ENCODE data around the gene AICDA. TPM values are rescaled to one million over a fixed set of nuclear protein-coding genes. Genes with fewer than 3 reads are reported as not detected.

The AICDA gene
- not detected in 2 replicates for total RNA-seq (2014; rRNA removed; shearing (Covaris generic))

GRCh38 chr12:8612629-8613028 lies at the start of gene AICDA:
Gene AICDA (minus strand): TSS chr12:8612859. CDS start chr12:8612767, 92 bp downstream.
- Histone ChIP-seq H3K4me1 (replicated peaks) (no peaks in the 10 kb centered on the region), H3K27ac (no peak within 1 kb of the TSS)
- DNase-seq (ENCODE audit: low read depth in 1 of 2, low spot score in 2 of 2) = no peak

GRCh38 chr12:8661751-8662150 lies 49.1 kb upstream of the AICDA start:
- Histone ChIP-seq H3K36me3 (no peaks in the 10 kb centered on the region), H3K4me3 (no peak overlapping the region), H3K27me3 (replicated peaks) (0 out of 2 replicates have a peak, but pooled peaks cover 6% of the 10 kb centered on the region), H3K27ac (no peak overlapping the region), H3K9me3 (replicated peaks) (no peaks in the 10 kb centered on the region), H3K4me1 (replicated peaks) (no peaks in the 10 kb centered on the region)
- no peak for DNase-seq (ENCODE audit: low read depth in 1 of 2, low spot score in 2 of 2)

More at GRCh38 chr12:8612629-8613028, at the start of gene AICDA:
- Histone ChIP-seq H3K27me3 (replicated peaks) (0 out of 2 replicates have a peak, but pooled peaks cover 3% of the 10 kb centered on the region), H3K9me3 (replicated peaks) (no peaks in the 10 kb centered on the region), H3K36me3 (no peaks in the 10 kb centered on the region), H3K4me3 (no peak within 1 kb of the TSS)

- H3K27me3 ChIP-seq (replicated peaks) = 0 out of 2 replicates have a peak, but pooled peaks cover 6% of the 10 kb centered on the region
- H3K4me1 ChIP-seq (replicated peaks) = no peaks in the 10 kb centered on the region
- no peaks in the 10 kb centered on the region for H3K36me3 ChIP-seq
- no peak overlapping the region for H3K4me3 ChIP-seq
- no peak overlapping the region for H3K27ac ChIP-seq
- DNase-seq (ENCODE audit: low read depth in 1 of 2, low spot score in 2 of 2) = no peak
- no peaks in the 10 kb centered on the region for H3K9me3 ChIP-seq (replicated peaks)
Measured at GRCh38 chr12:8661016-8661415, 48.4 kb upstream of the AICDA start.

- Histone ChIP-seq H3K27me3 (replicated peaks) (0 out of 2 replicates have a peak, but pooled peaks cover 2% of the 10 kb centered on the region), H3K9me3 (replicated peaks) (no peaks in the 10 kb centered on the region), H3K4me1 (replicated peaks) (no peaks in the 10 kb centered on the region), H3K36me3 (no peaks in the 10 kb centered on the region), H3K4me3 (no peak overlapping the region), H3K27ac (no peak overlapping the region)
- no peak for DNase-seq (ENCODE audit: low read depth in 1 of 2, low spot score in 2 of 2)
Measured at GRCh38 chr12:8658346-8658745, 45.7 kb upstream of the AICDA start.

- no peaks in the 10 kb centered on the region for H3K4me1 ChIP-seq (replicated peaks)
- no peaks in the 10 kb centered on the region for H3K36me3 ChIP-seq
- no peak overlapping the region for H3K4me3 ChIP-seq
Measured at GRCh38 chr12:8655421-8655820, 42.8 kb upstream of the AICDA start.

GRCh38 chr12:8648576-8649205 lies 36.0 kb upstream of the AICDA start:
- Histone ChIP-seq H3K4me1 (replicated peaks) (no peaks in the 10 kb centered on the region), H3K4me3 (no peak overlapping the region), H3K9me3 (replicated peaks) (no peaks in the 10 kb centered on the region), H3K27me3 (replicated peaks) (peaks cover 2% of the 10 kb centered on the region; the same call in 1 of the 2 replicates), H3K36me3 (no peaks in the 10 kb centered on the region), H3K27ac (no peak overlapping the region)
- no peak for DNase-seq (ENCODE audit: low read depth in 1 of 2, low spot score in 2 of 2)

More at GRCh38 chr12:8655421-8655820, 42.8 kb upstream of the AICDA start:
- DNase-seq (ENCODE audit: low read depth in 1 of 2, low spot score in 2 of 2) = no peak
- Histone ChIP-seq H3K9me3 (replicated peaks) (no peaks in the 10 kb centered on the region), H3K27ac (no peak overlapping the region), H3K27me3 (replicated peaks) (no peaks in the 10 kb centered on the region; the same call in 1 of the 2 replicates)

GRCh38 chr12:8647968-8648367 lies 35.3 kb upstream of the AICDA start:
- H3K27me3 ChIP-seq (replicated peaks) = peaks cover 2% of the 10 kb centered on the region; the same call in 1 of the 2 replicates
- H3K9me3 ChIP-seq (replicated peaks) = no peaks in the 10 kb centered on the region
- DNase-seq (ENCODE audit: low read depth in 1 of 2, low spot score in 2 of 2) = no peak
- H3K27ac ChIP-seq = no peak overlapping the region
- H3K4me3 ChIP-seq = no peak overlapping the region
- no peaks in the 10 kb centered on the region for H3K36me3 ChIP-seq
- H3K4me1 ChIP-seq (replicated peaks) = no peaks in the 10 kb centered on the region

- Histone ChIP-seq H3K36me3 (no peaks in the 10 kb centered on the region), H3K4me1 (replicated peaks) (no peaks in the 10 kb centered on the region), H3K9me3 (replicated peaks) (no peaks in the 10 kb centered on the region), H3K27ac (no peak overlapping the region), H3K4me3 (no peak overlapping the region), H3K27me3 (replicated peaks) (0 out of 2 replicates have a peak, but pooled peaks cover 2% of the 10 kb centered on the region)
- no peak for DNase-seq (ENCODE audit: low read depth in 1 of 2, low spot score in 2 of 2)
Measured at GRCh38 chr12:8644345-8645248, 31.9 kb upstream of the AICDA start.

- no peaks in the 10 kb centered on the region for H3K4me1 ChIP-seq (replicated peaks)
Measured at GRCh38 chr12:8642775-8643174, 30.1 kb upstream of the AICDA start.

GRCh38 chr12:8639936-8640335 lies 27.3 kb upstream of the AICDA start:
- Histone ChIP-seq H3K36me3 (no peaks in the 10 kb centered on the region), H3K27ac (no peak overlapping the region), H3K27me3 (replicated peaks) (no peaks in the 10 kb centered on the region), H3K4me1 (replicated peaks) (no peaks in the 10 kb centered on the region), H3K4me3 (no peak overlapping the region), H3K9me3 (replicated peaks) (no peaks in the 10 kb centered on the region)
- no peak for DNase-seq (ENCODE audit: low read depth in 1 of 2, low spot score in 2 of 2)

More at GRCh38 chr12:8642775-8643174, 30.1 kb upstream of the AICDA start:
- H3K9me3 ChIP-seq (replicated peaks) = no peaks in the 10 kb centered on the region
- H3K36me3 ChIP-seq = no peaks in the 10 kb centered on the region
- H3K27me3 ChIP-seq (replicated peaks) = 0 out of 2 replicates have a peak, but pooled peaks cover 2% of the 10 kb centered on the region
- H3K27ac ChIP-seq = no peak overlapping the region
- no peak overlapping the region for H3K4me3 ChIP-seq
- DNase-seq (ENCODE audit: low read depth in 1 of 2, low spot score in 2 of 2) = no peak

- H3K36me3 ChIP-seq = no peaks in the 10 kb centered on the region
Measured at GRCh38 chr12:8638951-8639350, 26.3 kb upstream of the AICDA start.

GRCh38 chr12:8637666-8638065 lies 25.0 kb upstream of the AICDA start:
- no peak for DNase-seq (ENCODE audit: low read depth in 1 of 2, low spot score in 2 of 2)
- H3K4me3 ChIP-seq = no peak overlapping the region
- H3K27ac ChIP-seq = no peak overlapping the region
- no peaks in the 10 kb centered on the region for H3K36me3 ChIP-seq
- H3K4me1 ChIP-seq (replicated peaks) = no peaks in the 10 kb centered on the region
- no peaks in the 10 kb centered on the region for H3K9me3 ChIP-seq (replicated peaks)
- H3K27me3 ChIP-seq (replicated peaks) = no peaks in the 10 kb centered on the region

More at GRCh38 chr12:8638951-8639350, 26.3 kb upstream of the AICDA start:
- no peaks in the 10 kb centered on the region for H3K9me3 ChIP-seq (replicated peaks)
- no peaks in the 10 kb centered on the region for H3K4me1 ChIP-seq (replicated peaks)
- H3K27me3 ChIP-seq (replicated peaks) = no peaks in the 10 kb centered on the region
- H3K27ac ChIP-seq = no peak overlapping the region
- no peak overlapping the region for H3K4me3 ChIP-seq
- DNase-seq (ENCODE audit: low read depth in 1 of 2, low spot score in 2 of 2) = no peak

- 0 out of 2 replicates have a peak, but pooled peaks cover 3% of the 10 kb centered on the region for H3K27me3 ChIP-seq (replicated peaks)
- H3K9me3 ChIP-seq (replicated peaks) = no peaks in the 10 kb centered on the region
- H3K36me3 ChIP-seq = no peaks in the 10 kb centered on the region
- H3K27ac ChIP-seq = no peak overlapping the region
- H3K4me3 ChIP-seq = no peak overlapping the region
- no peaks in the 10 kb centered on the region for H3K4me1 ChIP-seq (replicated peaks)
- no peak for DNase-seq (ENCODE audit: low read depth in 1 of 2, low spot score in 2 of 2)
Measured at GRCh38 chr12:8637244-8637643, 24.6 kb upstream of the AICDA start.

GRCh38 chr12:8636581-8636980 lies 23.9 kb upstream of the AICDA start:
- Histone ChIP-seq H3K9me3 (replicated peaks) (no peaks in the 10 kb centered on the region), H3K27me3 (replicated peaks) (0 out of 2 replicates have a peak, but pooled peaks cover 4% of the 10 kb centered on the region), H3K36me3 (no peaks in the 10 kb centered on the region), H3K27ac (no peak overlapping the region), H3K4me1 (replicated peaks) (no peaks in the 10 kb centered on the region), H3K4me3 (no peak overlapping the region)
- no peak for DNase-seq (ENCODE audit: low read depth in 1 of 2, low spot score in 2 of 2)

Data from SJSA1 (cell line).